Lower leg skin (tissue), 4 donors: ENCODE results near the gene ADAT2. TPM values are rescaled to one million over a fixed set of nuclear protein-coding genes. Genes with fewer than 3 reads are reported as not detected.
"Not testable (repeated sequence)": the region's sequence is repeated elsewhere in the genome, so short reads cannot be mapped to it uniquely, and the experiment has no call there.

ENCODE experiments used
- DNase-seq, 2 donors: peaks; one replicate each; pipeline ENCODE4 v3.0.0-alpha.2; 2019; ENCODE audit warnings: low spot score in 2 of 2
- H3K4me3 ChIP-seq: fragments of 200-600 bp; sonication (generic); 2 replicates; pipeline ENCODE4 v1.5.1; 2017; ENCODE audit warnings: mild to moderate bottlenecking, low read depth; ENCODE audit not compliant: poor library complexity, severe bottlenecking
- CTCF ChIP-seq, 3 donors: fragments of 450-650 bp; IDR thresholded peaks; one replicate each; pipeline ENCODE4 v1.5.1; 2016; ENCODE audit warnings: antibody characterized with exemption in 3 of 3, mild to moderate bottlenecking in 3 of 3, moderate library complexity in 2 of 3
- POLR2A ChIP-seq, 2 donors: fragments of 450-650 bp; IDR thresholded peaks; one replicate each; pipeline ENCODE4 v1.6.1; 2016 to 2017; ENCODE audit warnings: antibody characterized with exemption in 2 of 2, mild to moderate bottlenecking in 1 of 2, moderate library complexity in 1 of 2
- WGBS, 2 donors: methylation state at CpG; one replicate each; pipeline ENCODE4 v1.1.5; 2018; 5-methylcytosine and 5-hydroxymethylcytosine counted together
- intact Hi-C: fragments of 100-400 bp; cut with DNase I; formaldehyde crosslinking; loops from one replicate; pipeline ENCODE4 v1.15.0; 2023; ENCODE audit warnings: low total_unique reads
- total RNA-seq, 4 donors: library from RNA; depleted of rRNA; stranded (reverse); fragments of >200 nt; gene quantifications; one replicate each; pipeline ENCODE4 v1.1.0, GENCODE V29; 2016

Gene ADAT2
- total RNA-seq, 4 donors from 2014 or later, result 2.2 to 5.3 (median 3.9) TPM

DNA sequence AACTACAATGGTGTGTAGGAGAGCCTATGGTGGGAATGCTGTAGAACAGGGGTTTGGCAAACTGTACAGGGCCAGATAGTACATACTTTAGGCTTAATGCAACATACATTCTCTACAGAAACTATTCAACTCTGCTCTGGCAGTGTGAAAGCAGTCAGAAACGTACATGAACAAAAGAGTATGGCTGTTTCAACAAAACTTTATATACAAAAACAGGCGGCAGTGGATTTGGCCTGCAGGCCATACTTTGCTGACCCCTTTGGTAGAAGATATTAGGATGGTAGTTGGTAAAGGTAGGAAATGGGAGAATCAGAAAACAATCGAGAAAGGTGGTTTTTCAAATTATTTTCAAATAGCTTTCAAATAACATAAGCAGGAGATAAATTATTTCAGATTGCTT lies 36.3 kb upstream of the ADAT2 start:
- no peak overlapping the region for H3K4me3 ChIP-seq
- TF ChIP-seq POLR2A (IDR thresholded peaks at IDR 0.05), result no peak
- no peak for TF ChIP-seq CTCF (IDR thresholded peaks at IDR 0.05)
- 92 to 93% methylated on average over 3 of the region's 3 CpGs for WGBS, 2 donors
- DNase-seq, result no peak
- intact Hi-C loops, result no loop called here

GRCh38 chr6:143485967-143486366 lies 35.5 kb upstream of the ADAT2 start:
- TF ChIP-seq CTCF (IDR thresholded peaks at IDR 0.05) (no peak), POLR2A (IDR thresholded peaks at IDR 0.05) (no peak)
- no peak for DNase-seq
- intact Hi-C loops, result no loop called here
- WGBS, 2 donors, result 87 to 98% methylated on average over 2 of the region's 2 CpGs
- no peak overlapping the region for H3K4me3 ChIP-seq

DNA sequence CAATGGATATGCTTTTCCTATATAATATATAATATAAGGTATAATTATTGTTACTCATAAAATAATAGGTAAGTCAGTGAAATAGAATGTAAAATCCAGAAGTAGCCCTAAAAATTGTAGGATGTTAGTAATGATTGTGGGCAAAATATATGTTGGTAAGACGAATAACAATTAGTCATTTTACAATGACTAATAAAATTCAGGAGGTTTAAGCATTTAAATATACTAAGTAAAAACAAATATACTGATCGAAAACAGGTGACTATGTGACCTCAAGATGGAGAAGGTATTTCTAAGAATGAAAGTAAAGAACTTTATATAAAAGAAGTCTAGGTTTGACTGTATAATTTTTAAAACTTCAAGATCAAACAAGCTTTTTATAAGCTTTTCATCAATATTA lies 32.1 kb upstream of the ADAT2 start:
- TF ChIP-seq CTCF (IDR thresholded peaks at IDR 0.05) (no peak), POLR2A (IDR thresholded peaks at IDR 0.05) (no peak)
- intact Hi-C loops, result no loop called here
- no peak overlapping the region for H3K4me3 ChIP-seq
- no peak for DNase-seq
- 70 to 97% methylated on average over 2 of the region's 2 CpGs for WGBS, 2 donors

GRCh38 chr6:143478479-143479062 lies 28.1 kb upstream of the ADAT2 start:
- H3K4me3 ChIP-seq, result no peak overlapping the region
- intact Hi-C loops, result no loop called here
- WGBS, 2 donors, result 91% methylated on average over 3 of the region's 3 CpGs
- TF ChIP-seq POLR2A (IDR thresholded peaks at IDR 0.05) (no peak), CTCF (IDR thresholded peaks at IDR 0.05) (no peak)
- DNase-seq, result no peak

DNA sequence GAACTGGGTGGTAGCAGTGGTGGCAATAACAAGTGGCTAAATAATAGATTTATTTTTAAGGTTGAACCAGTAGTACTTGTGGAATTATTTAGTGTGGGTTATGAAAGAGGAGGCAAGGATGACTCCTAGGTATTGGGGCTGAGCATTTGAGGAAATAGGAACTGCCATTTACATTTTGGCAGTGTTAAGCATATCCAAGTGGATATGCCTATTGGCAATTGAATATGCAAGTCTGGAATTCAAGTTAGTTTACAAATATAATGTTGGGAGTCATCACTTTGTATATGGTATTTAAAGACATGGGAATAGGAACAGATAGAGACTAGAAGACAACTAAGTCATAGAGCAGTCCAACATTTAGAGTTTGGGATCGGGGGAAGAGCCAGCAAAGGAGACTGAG lies 26.1 kb upstream of the ADAT2 start:
- WGBS, 2 donors, result 96 to 100% methylated on average over 1 of the region's 1 CpG
- DNase-seq, result no peak
- TF ChIP-seq CTCF (IDR thresholded peaks at IDR 0.05) (no peak), POLR2A (IDR thresholded peaks at IDR 0.05) (no peak)
- intact Hi-C loops, result no loop called here
- no peak overlapping the region for H3K4me3 ChIP-seq

DNA sequence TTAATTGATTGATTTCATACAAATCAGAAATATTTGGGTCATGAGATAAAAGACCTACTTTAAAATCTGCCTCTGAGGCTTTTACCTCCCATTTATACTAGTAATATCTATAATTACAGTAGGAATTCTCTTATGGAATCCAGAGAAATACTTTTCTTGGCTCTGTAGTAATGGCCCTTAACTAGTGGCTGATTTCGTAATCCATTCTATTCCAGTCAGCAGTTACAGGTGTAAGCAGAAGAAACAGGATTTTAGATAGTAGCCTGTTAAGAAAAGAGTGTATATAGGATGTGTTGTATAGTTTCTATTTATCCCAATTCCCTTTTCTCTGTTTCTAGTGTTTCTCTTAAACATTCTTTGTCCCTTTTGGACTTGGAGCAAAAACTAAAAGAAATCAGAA lies 21.3 kb upstream of the ADAT2 start:
- WGBS, 2 donors, result 100% methylated on average over 1 of the region's 1 CpG
- H3K4me3 ChIP-seq, result no peak overlapping the region
- intact Hi-C loops, result no loop called here

GRCh38 chr6:143468823-143469222 lies 18.3 kb upstream of the ADAT2 start:
- WGBS, 2 donors, result 64 to 86% methylated on average over 2 of the region's 2 CpGs
- DNase-seq, intact Hi-C loops, H3K4me3 ChIP-seq: not testable (repeated sequence)

More for the DNA sequence above, 21.3 kb upstream of the ADAT2 start:
- TF ChIP-seq CTCF (IDR thresholded peaks at IDR 0.05), result no peak
- TF ChIP-seq POLR2A (IDR thresholded peaks at IDR 0.05), result no peak
- DNase-seq, result no peak
